Lung (tissue), 12 donors: ENCODE results near the gene SLC25A13. TPM values are rescaled to one million over a fixed set of nuclear protein-coding genes. Genes with fewer than 3 reads are reported as not detected.
"Not testable (repeated sequence)": the region's sequence is repeated elsewhere in the genome, so short reads cannot be mapped to it uniquely, and the experiment has no call there.

Source experiments
- ATAC-seq: fragments of 200-7000 bp; cut with Tn5 transposase; one replicate; pipeline ENCODE4 v1.9.1; 2020; ENCODE audit warnings: moderate number of reproducible peaks; ENCODE audit not compliant: insufficient read depth, low FRiP score
- DNase-seq, 3 donors: peaks; one replicate each; pipeline ENCODE4 v3.0.0-alpha.2; 2013 to 2017
- H3K27ac ChIP-seq, 2 donors: one replicate each; pipeline ENCODE4 v1.5.1; 2013; ENCODE audit warnings: mild to moderate bottlenecking in 2 of 2, moderate library complexity in 2 of 2, control low read depth in 1 of 2, inconsistent platforms in 1 of 2, low read depth in 1 of 2, low read length in 1 of 2
- H3K27me3 ChIP-seq, 3 donors: one replicate each; pipeline ENCODE4 v1.5.1; 2013; ENCODE audit warnings: low read length in 2 of 3; ENCODE audit not compliant: control insufficient read depth in 3 of 3, insufficient read depth in 3 of 3
- H3K36me3 ChIP-seq, 4 donors: one replicate each; pipeline ENCODE4 v1.5.1; 2013; ENCODE audit warnings: low read length in 4 of 4, mild to moderate bottlenecking in 1 of 4, moderate library complexity in 1 of 4; ENCODE audit not compliant: control insufficient read depth in 4 of 4, insufficient read depth in 4 of 4
- H3K4me1 ChIP-seq, 5 donors: one replicate each; pipeline ENCODE4 v1.5.1; 2013; ENCODE audit warnings: low read length in 5 of 5, mild to moderate bottlenecking in 2 of 5, moderate library complexity in 1 of 5; ENCODE audit not compliant: control insufficient read depth in 5 of 5, insufficient read depth in 5 of 5
- H3K4me3 ChIP-seq: one replicate; pipeline ENCODE4 v1.5.1; 2013; ENCODE audit warnings: mild to moderate bottlenecking, control low read depth, moderate library complexity
- H3K9ac ChIP-seq, 2 donors: one replicate each; pipeline ENCODE4 v1.5.1; 2013; ENCODE audit warnings: low read length in 2 of 2, control low read depth in 1 of 2; ENCODE audit not compliant: insufficient read depth in 1 of 2
- H3K9me3 ChIP-seq, 4 donors: one replicate each; pipeline ENCODE4 v1.5.1; 2013; ENCODE audit warnings: low read length in 3 of 4, mild to moderate bottlenecking in 1 of 4, moderate library complexity in 1 of 4; ENCODE audit not compliant: control insufficient read depth in 4 of 4, insufficient read depth in 3 of 4
- CTCF ChIP-seq: IDR thresholded peaks from 2 replicates; pipeline ENCODE4 v1.5.1; 2012; ENCODE audit warnings: mild to moderate bottlenecking; ENCODE audit errors: control extremely low read depth, extremely low read depth
- WGBS, 2 donors: extraction: QIAGEN DNeasy Blood & Tissue Kit; methylation state at CpG; one replicate each; pipeline ENCODE4 v1.1.7; 2013; 5-methylcytosine and 5-hydroxymethylcytosine counted together
- polyA plus RNA-seq, 2 donors: library from polyadenylated mRNA; stranded (reverse); fragments of 200-250 nt; gene quantifications; one replicate each; pipeline ENCODE4 v1.2.1, GENCODE V29; 2013
- total RNA-seq, 2 donors: library from RNA; depleted of rRNA in 1 of 2; stranded (reverse); fragments of >200 nt in 1 of 2; gene quantifications; one replicate each; pipeline ENCODE4 v1.2.1, GENCODE V29; 2014 to 2021
- donor health status: control.
- donor health status: control.
- donor health status: Bipolar disorder and iron deficiency.
- donor health status: healthy.
- donor health status: DM: yes; HTN: yes; CAD: no.

The SLC25A13 gene
- total and polyA plus RNA-seq, 4 donors, result 7.8 to 40.8 (median 19.6) TPM

- Histone ChIP-seq H3K9ac (no peak overlapping the region), H3K9me3 (no peaks in the 10 kb centered on the region), H3K36me3 (no peaks in the 10 kb centered on the region), H3K4me1 (no peaks in the 10 kb centered on the region), H3K4me3 (no peak overlapping the region), H3K27ac (no peak overlapping the region), H3K27me3 (no peaks in the 10 kb centered on the region)
- ATAC-seq, result no peak
- no peak for DNase-seq
- 68 to 79% methylated on average over 2 of the region's 2 CpGs for WGBS, 2 donors
- no peak for TF ChIP-seq CTCF
Observed at GRCh38 chr7:96359876-96360275, 38.0 kb upstream of the SLC25A13 start.

- not testable (repeated sequence) for H3K4me1 ChIP-seq, DNase-seq, ATAC-seq, H3K9me3 ChIP-seq, H3K4me3 ChIP-seq, H3K9ac ChIP-seq, H3K36me3 ChIP-seq, H3K27me3 ChIP-seq, H3K27ac ChIP-seq
- WGBS, 2 donors, result 95 to 96% methylated on average over 25 of the region's 25 CpGs
Observed at GRCh38 chr7:96358236-96358971, 36.5 kb upstream of the SLC25A13 start.

GRCh38 chr7:96355990-96356506, 34.1 kb upstream of the SLC25A13 start:
- no peaks in the 10 kb centered on the region for H3K9me3 ChIP-seq
- DNase-seq, result no peak
- WGBS, 2 donors, result 60% methylated on average over 2 of the region's 2 CpGs
- no peak overlapping the region for H3K9ac ChIP-seq
- no peak for TF ChIP-seq CTCF
- H3K4me1 ChIP-seq, result no peaks in the 10 kb centered on the region
- H3K27ac ChIP-seq, result no peak overlapping the region
- no peak for ATAC-seq
- H3K27me3 ChIP-seq, result no peaks in the 10 kb centered on the region
- H3K4me3 ChIP-seq, result no peak overlapping the region
- no peaks in the 10 kb centered on the region for H3K36me3 ChIP-seq

- Histone ChIP-seq H3K27ac (no peak overlapping the region), H3K27me3 (no peaks in the 10 kb centered on the region), H3K9me3 (no peaks in the 10 kb centered on the region), H3K4me3 (no peak overlapping the region), H3K36me3 (no peaks in the 10 kb centered on the region), H3K9ac (no peak overlapping the region), H3K4me1 (no peaks in the 10 kb centered on the region)
- no peak for TF ChIP-seq CTCF
- DNase-seq (no peak), ATAC-seq (no peak)
- WGBS, 2 donors, result 75 to 85% methylated on average over 3 of the region's 3 CpGs
Observed at GRCh38 chr7:96354881-96355280, 33.0 kb upstream of the SLC25A13 start.
